DOHH2 (cell line): Measurements from ENCODE around the gene EML3.
"Not testable (repeated sequence)": the region's sequence is repeated elsewhere in the genome, so short reads cannot be mapped to it uniquely, and the experiment has no call there.

Experiments used
- H3F3A ChIP-seq: fragments of 200-600 bp; sonication (generic), shearing (Covaris generic); 2 replicates; pipeline ENCODE4 v1.6.0; 2016; ENCODE audit warnings: antibody characterized with exemption, mild to moderate bottlenecking; ENCODE audit not compliant: control insufficient read depth, insufficient read depth
- H3K27ac ChIP-seq: fragments of 200-600 bp; sonication (generic); 2 replicates; pipeline ENCODE4 v1.5.1; 2014; ENCODE audit warnings: low read depth, mild to moderate bottlenecking, low read length, moderate library complexity
- H3K27me3 ChIP-seq: fragments of 200-600 bp; sonication (generic); 2 replicates; pipeline ENCODE4 v1.6.1; 2014; ENCODE audit warnings: mild to moderate bottlenecking, low read length, mixed read lengths; ENCODE audit not compliant: control insufficient read depth
- H3K36me3 ChIP-seq: fragments of 200-600 bp; sonication (generic); 2 replicates; pipeline ENCODE4 v1.6.1; 2014; ENCODE audit warnings: mild to moderate bottlenecking, low read length, moderate library complexity, mixed read lengths; ENCODE audit not compliant: control insufficient read depth
- H3K4me1 ChIP-seq: fragments of 200-600 bp; sonication (generic); 2 replicates; pipeline ENCODE4 v1.6.1; 2014; ENCODE audit warnings: mild to moderate bottlenecking, low read length, mixed read lengths; ENCODE audit not compliant: control insufficient read depth
- H3K4me2 ChIP-seq: fragments of 200-600 bp; sonication (generic); 2 replicates; pipeline ENCODE4 v1.6.0; 2014; ENCODE audit warnings: mild to moderate bottlenecking, low read length, moderate library complexity
- H3K4me3 ChIP-seq: fragments of 200-600 bp; sonication (generic); 2 replicates; pipeline ENCODE4 v1.5.1; 2014; ENCODE audit warnings: mild to moderate bottlenecking, low read length, mixed read lengths
- H3K79me2 ChIP-seq: fragments of 200-600 bp; sonication (generic); 2 replicates; pipeline ENCODE4 v1.6.1; 2014; ENCODE audit warnings: mild to moderate bottlenecking, low read length, mixed read lengths; ENCODE audit not compliant: control insufficient read depth
- H3K9me2 ChIP-seq: fragments of 200-600 bp; sonication (generic); replicated peaks from 2 replicates; pipeline ENCODE4 v1.6.1; 2014; ENCODE audit warnings: mild to moderate bottlenecking, low read length, mixed read lengths; ENCODE audit not compliant: control insufficient read depth
- H3K9me3 ChIP-seq: fragments of 200-600 bp; sonication (generic); 2 replicates; pipeline ENCODE4 v1.6.1; 2014; ENCODE audit warnings: antibody characterized with exemption, low read length, mixed read lengths; ENCODE audit not compliant: control insufficient read depth, insufficient read depth
- H4K20me1 ChIP-seq: fragments of 200-600 bp; sonication (generic); 2 replicates; pipeline ENCODE4 v1.6.0; 2014; ENCODE audit warnings: low read depth, mild to moderate bottlenecking, antibody characterized with exemption, low read length, moderate library complexity; ENCODE audit not compliant: control insufficient read depth, insufficient read depth
- EZH2phosphoT487 ChIP-seq: fragments of 200-600 bp; sonication (generic); IDR thresholded peaks from 2 replicates; pipeline ENCODE4 v1.6.1; 2017; ENCODE audit warnings: borderline replicate concordance, mild to moderate bottlenecking, antibody characterized with exemption, low read length, moderate library complexity, mixed read lengths
- TF ChIP-seq, protein P1 (sequence below): fragments of 200-600 bp; sonication (generic); IDR thresholded peaks from one replicate; pipeline ENCODE4 v1.5.1; 2014; ENCODE audit warnings: antibody characterized with exemption, mild to moderate bottlenecking, low read depth, low read length; ENCODE audit not compliant: poor library complexity, severe bottlenecking

Gene EML3

DNA sequence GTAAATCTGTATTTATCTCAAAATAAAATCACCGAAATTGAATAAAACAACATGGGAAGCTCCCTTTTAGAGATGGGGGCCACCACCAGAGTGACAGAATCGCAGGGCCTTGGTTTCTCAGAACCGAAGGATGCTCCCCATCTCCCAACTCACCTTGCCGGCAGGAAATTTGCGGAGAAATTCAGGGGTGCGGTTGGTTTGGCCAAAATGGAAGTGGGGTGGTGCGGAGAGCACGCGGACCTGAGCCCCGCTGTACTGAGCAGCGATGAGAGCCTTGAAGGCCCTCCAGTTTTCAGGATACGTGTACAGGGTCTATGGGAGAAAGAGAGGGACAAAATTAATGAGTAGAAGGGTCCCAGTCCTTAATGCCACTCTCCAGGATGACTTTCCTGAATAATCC is 40.1 kb downstream of the EML3 start:
- Histone ChIP-seq H3F3A (peaks cover 8% of the 10 kb centered on the region), H4K20me1 (peaks cover 4% of the 10 kb centered on the region; the same call in 1 of the 2 replicates), H3K36me3 (peaks cover 92% of the 10 kb centered on the region), H3K27ac (peak overlapping the region; percentile 68), H3K4me3 (peak overlapping the region; percentile 93), H3K4me1 (peaks cover 48% of the 10 kb centered on the region), H3K9me3 (no peaks in the 10 kb centered on the region), H3K27me3 (no peaks in the 10 kb centered on the region), H3K4me2 (peak overlapping the region; percentile 74), H3K79me2 (peaks cover 78% of the 10 kb centered on the region), H3K9me2 (no peaks in the 10 kb centered on the region)
- TF ChIP-seq EZH2phosphoT487: no peak
- TF ChIP-seq, protein P1, sequence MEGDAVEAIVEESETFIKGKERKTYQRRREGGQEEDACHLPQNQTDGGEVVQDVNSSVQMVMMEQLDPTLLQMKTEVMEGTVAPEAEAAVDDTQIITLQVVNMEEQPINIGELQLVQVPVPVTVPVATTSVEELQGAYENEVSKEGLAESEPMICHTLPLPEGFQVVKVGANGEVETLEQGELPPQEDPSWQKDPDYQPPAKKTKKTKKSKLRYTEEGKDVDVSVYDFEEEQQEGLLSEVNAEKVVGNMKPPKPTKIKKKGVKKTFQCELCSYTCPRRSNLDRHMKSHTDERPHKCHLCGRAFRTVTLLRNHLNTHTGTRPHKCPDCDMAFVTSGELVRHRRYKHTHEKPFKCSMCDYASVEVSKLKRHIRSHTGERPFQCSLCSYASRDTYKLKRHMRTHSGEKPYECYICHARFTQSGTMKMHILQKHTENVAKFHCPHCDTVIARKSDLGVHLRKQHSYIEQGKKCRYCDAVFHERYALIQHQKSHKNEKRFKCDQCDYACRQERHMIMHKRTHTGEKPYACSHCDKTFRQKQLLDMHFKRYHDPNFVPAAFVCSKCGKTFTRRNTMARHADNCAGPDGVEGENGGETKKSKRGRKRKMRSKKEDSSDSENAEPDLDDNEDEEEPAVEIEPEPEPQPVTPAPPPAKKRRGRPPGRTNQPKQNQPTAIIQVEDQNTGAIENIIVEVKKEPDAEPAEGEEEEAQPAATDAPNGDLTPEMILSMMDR: no peak

DNA sequence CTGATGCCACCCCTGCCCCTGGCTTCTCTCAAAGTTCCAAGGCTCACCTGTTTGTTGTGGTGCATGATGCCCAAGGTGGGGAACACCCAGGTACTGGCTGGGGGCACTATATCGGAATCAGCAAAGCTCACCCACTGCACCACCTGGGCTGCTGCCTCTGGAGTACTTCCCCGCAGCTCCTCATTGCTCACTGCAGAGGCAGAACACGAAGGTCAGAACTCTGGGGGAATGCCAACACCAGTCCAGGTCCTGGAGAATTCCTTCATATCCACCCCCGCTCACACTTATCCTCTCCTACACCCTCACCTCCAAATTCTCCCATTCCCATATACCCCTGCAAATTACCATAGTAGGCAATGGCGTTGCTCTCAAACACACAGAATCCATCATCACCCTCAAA is 41.1 kb downstream of the EML3 start:
- H4K20me1 ChIP-seq, H3F3A ChIP-seq, H3K27me3 ChIP-seq, H3K27ac ChIP-seq, H3K9me2 ChIP-seq, H3K9me3 ChIP-seq: not testable (repeated sequence)
- H3K36me3 ChIP-seq: peaks cover 92% of the 10 kb centered on the region
- peaks cover 87% of the 10 kb centered on the region for H3K79me2 ChIP-seq
- peak overlapping the region; percentile 93 for H3K4me3 ChIP-seq
- peak overlapping the region; percentile 74 for H3K4me2 ChIP-seq
- peaks cover 48% of the 10 kb centered on the region for H3K4me1 ChIP-seq

DNA sequence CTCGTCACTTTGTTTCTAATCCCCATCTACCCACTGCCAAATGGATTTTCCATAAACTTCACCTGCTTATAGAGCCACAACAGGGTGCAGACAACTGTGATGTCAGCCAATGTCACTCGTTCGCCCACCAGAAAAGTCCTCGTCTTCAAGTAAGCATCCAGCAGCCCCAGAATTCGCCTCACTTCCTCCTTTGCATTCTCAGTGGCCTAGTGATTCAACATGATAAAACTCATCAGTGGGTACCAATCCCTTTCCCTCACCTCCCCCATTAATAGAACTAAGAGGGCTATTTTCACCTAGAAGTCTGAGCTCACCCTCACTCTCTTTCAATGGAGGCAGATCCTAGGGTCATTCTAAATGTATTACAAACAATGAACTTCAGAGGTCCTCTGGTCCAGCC is 41.7 kb downstream of the EML3 start:
- Histone ChIP-seq H3K36me3 (peaks cover 92% of the 10 kb centered on the region), H3K4me3 (peak overlapping the region; percentile 93; the same call in 1 of the 2 replicates), H3K4me1 (peaks cover 46% of the 10 kb centered on the region), H3K79me2 (peaks cover 89% of the 10 kb centered on the region), H3K4me2 (peak overlapping the region; percentile 74), H3F3A (peaks cover 10% of the 10 kb centered on the region)
- not testable (repeated sequence) for H3K27ac ChIP-seq, H3K9me3 ChIP-seq, H3K27me3 ChIP-seq, H4K20me1 ChIP-seq, H3K9me2 ChIP-seq

DNA sequence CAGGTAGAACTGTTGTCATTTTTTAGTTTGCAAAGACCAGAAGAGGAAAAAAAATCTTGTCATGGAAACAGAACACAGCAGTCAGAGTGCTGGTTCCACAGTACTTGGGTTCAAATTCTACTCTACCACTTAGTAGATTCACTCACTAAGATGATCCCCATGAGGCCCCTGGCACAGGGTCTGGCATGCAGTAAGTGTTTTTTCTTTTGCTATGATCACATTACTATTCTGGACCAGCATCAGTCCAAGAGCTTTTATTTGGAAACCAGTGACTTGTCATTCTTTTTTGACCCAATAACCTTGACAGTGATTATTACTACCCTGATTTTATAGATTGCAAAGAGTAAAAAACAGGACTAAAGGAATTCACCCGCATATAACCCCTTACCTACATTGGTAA is 43.0 kb downstream of the EML3 start:
- peaks cover 9% of the 10 kb centered on the region for H3F3A ChIP-seq
- H4K20me1 ChIP-seq: peaks cover 4% of the 10 kb centered on the region; the same call in 1 of the 2 replicates
- H3K36me3 ChIP-seq: peaks cover 91% of the 10 kb centered on the region
- H3K4me2 ChIP-seq: no peak overlapping the region
- H3K79me2 ChIP-seq: peaks cover 81% of the 10 kb centered on the region
- H3K4me3 ChIP-seq: no peak overlapping the region
- H3K27ac ChIP-seq: no peak overlapping the region
- H3K9me2 ChIP-seq: no peaks in the 10 kb centered on the region
- no peak for TF ChIP-seq EZH2phosphoT487
- TF ChIP-seq, protein P1: no peak
- peaks cover 34% of the 10 kb centered on the region for H3K4me1 ChIP-seq
- H3K27me3 ChIP-seq: no peaks in the 10 kb centered on the region
- H3K9me3 ChIP-seq: no peaks in the 10 kb centered on the region
